Hepatocyte (in vitro differentiated cells): ENCODE results near the gene PRC1. TPM values are rescaled to one million over a fixed set of nuclear protein-coding genes. Genes with fewer than 3 reads are reported as not detected.

ENCODE experiments used
- DNase-seq: peaks from one replicate; pipeline ENCODE4 v3.0.0-alpha.2; 2016; ENCODE audit warnings: low spot score
- H2AFZ ChIP-seq: fragments of 200-600 bp; sonication (generic); 2 replicates; pipeline ENCODE4 v1.6.0; 2016; ENCODE audit warnings: antibody characterized with exemption, mild to moderate bottlenecking
- H3K27ac ChIP-seq: fragments of 200-600 bp; sonication (generic); 2 replicates; pipeline ENCODE4 v1.5.1; 2016; ENCODE audit warnings: mild to moderate bottlenecking
- H3K27me3 ChIP-seq: fragments of 200-600 bp; sonication (generic); 2 replicates; pipeline ENCODE4 v1.6.1; 2016
- H3K36me3 ChIP-seq: fragments of 200-600 bp; sonication (generic); replicated peaks from 2 replicates; pipeline ENCODE4 v1.5.1; 2016; ENCODE audit warnings: low read depth; ENCODE audit not compliant: insufficient read depth
- H3K4me1 ChIP-seq: fragments of 200-600 bp; sonication (generic); 2 replicates; pipeline ENCODE4 v1.5.1; 2016; ENCODE audit warnings: mild to moderate bottlenecking, moderate library complexity; ENCODE audit not compliant: insufficient read depth
- H3K4me2 ChIP-seq: fragments of 200-600 bp; sonication (generic); 2 replicates; pipeline ENCODE4 v1.6.0; 2016
- H3K4me3 ChIP-seq: fragments of 200-600 bp; sonication (generic); 2 replicates; pipeline ENCODE4 v1.5.1; 2016; ENCODE audit warnings: mild to moderate bottlenecking
- H3K79me2 ChIP-seq: fragments of 200-600 bp; sonication (generic); 2 replicates; pipeline ENCODE4 v1.6.0; 2017; ENCODE audit warnings: mild to moderate bottlenecking
- H3K9me2 ChIP-seq: fragments of 200-600 bp; sonication (generic); replicated peaks from 2 replicates; pipeline ENCODE4 v1.6.0; 2017; ENCODE audit warnings: mild to moderate bottlenecking; ENCODE audit not compliant: insufficient read depth
- H3K9me3 ChIP-seq: fragments of 200-600 bp; sonication (generic); 2 replicates; pipeline ENCODE4 v1.5.1; 2016; ENCODE audit warnings: low read depth, mild to moderate bottlenecking
- H4K20me1 ChIP-seq: fragments of 200-600 bp; sonication (generic); 2 replicates; pipeline ENCODE4 v1.6.0; 2016; ENCODE audit warnings: mild to moderate bottlenecking; ENCODE audit not compliant: insufficient read depth, poor library complexity, severe bottlenecking
- CTCF ChIP-seq: fragments of 200-600 bp; sonication (generic); IDR thresholded peaks from 2 replicates; pipeline ENCODE4 v1.5.1; 2016; ENCODE audit warnings: antibody characterized with exemption, mild to moderate bottlenecking; ENCODE audit not compliant: poor library complexity
- EZH2 ChIP-seq: fragments of 200-600 bp; sonication (generic); IDR thresholded peaks from 2 replicates; pipeline ENCODE4 v1.6.1; 2016; ENCODE audit warnings: antibody characterized with exemption, mild to moderate bottlenecking, borderline replicate concordance
- EZH2phosphoT487 ChIP-seq: fragments of 200-600 bp; sonication (generic); IDR thresholded peaks from one replicate; pipeline ENCODE4 v1.6.1; 2018; ENCODE audit warnings: antibody characterized with exemption, mild to moderate bottlenecking, low read depth, moderate library complexity; ENCODE audit not compliant: unreplicated experiment, severe bottlenecking
- WGBS: methylation state at CpG from one replicate; pipeline ENCODE4 v1.1.6; 2016; ENCODE audit warnings: low lambda C conversion rate; ENCODE audit errors: missing lambda C conversion rate; 5-methylcytosine and 5-hydroxymethylcytosine counted together
- polyA plus RNA-seq: library from polyadenylated mRNA; unstranded; fragments of >200 nt; fragmentation: Nextera tagmentation; extraction: Ambion mirVana; gene quantifications from 2 replicates; pipeline ENCODE4 v1.2.1, GENCODE V29; 2016
- total RNA-seq: library from RNA; depleted of rRNA; stranded (reverse); fragments of >200 nt; gene quantifications from 2 replicates; pipeline ENCODE4 v1.2.3, GENCODE V29; 2014

PRC1 gene
- total and polyA plus RNA-seq, 2 experiments from 2014 or later, result 21.5 to 35.8 TPM

- Histone ChIP-seq H3K4me1 (no peaks in the 10 kb centered on the region), H3K79me2 (peaks cover 29% of the 10 kb centered on the region)
- WGBS, result 90% methylated on average over 6 of the region's 6 CpGs
Measured at GRCh38 chr15:90981681-90982080, 12.7 kb downstream of the PRC1 start.

GRCh38 chr15:90979582-90979981, 14.8 kb downstream of the PRC1 start:
- H4K20me1 ChIP-seq, result no peaks in the 10 kb centered on the region
- no peaks in the 10 kb centered on the region for H3K4me1 ChIP-seq
- H3K27me3 ChIP-seq, result no peaks in the 10 kb centered on the region
- no peaks in the 10 kb centered on the region for H3K9me3 ChIP-seq
- H2AFZ ChIP-seq, result no peak overlapping the region
- H3K4me2 ChIP-seq, result no peak overlapping the region
- no peak overlapping the region for H3K4me3 ChIP-seq
- no peak overlapping the region for H3K27ac ChIP-seq
- WGBS, result 72% methylated on average over 1 of the region's 1 CpG
- no peaks in the 10 kb centered on the region for H3K36me3 ChIP-seq
- TF ChIP-seq EZH2phosphoT487 (no peak), EZH2 (no peak), CTCF (no peak)
- H3K9me2 ChIP-seq, result no peaks in the 10 kb centered on the region
- peaks cover 8% of the 10 kb centered on the region for H3K79me2 ChIP-seq
- DNase-seq, result no peak

More at GRCh38 chr15:90981681-90982080, 12.7 kb downstream of the PRC1 start:
- no peak overlapping the region for H2AFZ ChIP-seq
- H3K9me2 ChIP-seq, result no peaks in the 10 kb centered on the region
- H3K4me3 ChIP-seq, result no peak overlapping the region
- no peaks in the 10 kb centered on the region for H3K27me3 ChIP-seq
- no peaks in the 10 kb centered on the region for H3K9me3 ChIP-seq
- TF ChIP-seq EZH2, result no peak
- TF ChIP-seq EZH2phosphoT487, result no peak
- no peak for TF ChIP-seq CTCF
- no peak overlapping the region for H3K27ac ChIP-seq
- no peak for DNase-seq
- H3K36me3 ChIP-seq, result no peaks in the 10 kb centered on the region
- H4K20me1 ChIP-seq, result no peaks in the 10 kb centered on the region
- no peak overlapping the region for H3K4me2 ChIP-seq

GRCh38 chr15:90974216-90974615, 20.1 kb downstream of the PRC1 start:
- H2AFZ ChIP-seq, result no peak overlapping the region
- no peaks in the 10 kb centered on the region for H3K36me3 ChIP-seq
- no peaks in the 10 kb centered on the region for H3K9me3 ChIP-seq
- 89% methylated on average over 11 of the region's 21 CpGs for WGBS
- H3K9me2 ChIP-seq, result no peaks in the 10 kb centered on the region
- H3K27ac ChIP-seq, result no peak overlapping the region
- no peak overlapping the region for H3K4me2 ChIP-seq
- H3K4me3 ChIP-seq, result no peak overlapping the region
- H4K20me1 ChIP-seq, result no peaks in the 10 kb centered on the region
- TF ChIP-seq EZH2phosphoT487, result no peak
- H3K4me1 ChIP-seq, result no peaks in the 10 kb centered on the region
- DNase-seq, result no peak
- H3K27me3 ChIP-seq, result no peaks in the 10 kb centered on the region
- H3K79me2 ChIP-seq, result no peaks in the 10 kb centered on the region

GRCh38 chr15:90972133-90972532, 22.2 kb downstream of the PRC1 start:
- TF ChIP-seq CTCF (no peak), EZH2phosphoT487 (no peak), EZH2 (no peak)
- no peak overlapping the region for H2AFZ ChIP-seq
- H3K9me3 ChIP-seq, result no peaks in the 10 kb centered on the region
- H3K27ac ChIP-seq, result no peak overlapping the region
- H3K9me2 ChIP-seq, result no peaks in the 10 kb centered on the region
- H3K4me1 ChIP-seq, result no peaks in the 10 kb centered on the region
- H4K20me1 ChIP-seq, result no peaks in the 10 kb centered on the region
- H3K36me3 ChIP-seq, result no peaks in the 10 kb centered on the region
- H3K27me3 ChIP-seq, result no peaks in the 10 kb centered on the region
- no peaks in the 10 kb centered on the region for H3K79me2 ChIP-seq
- WGBS, result over 99% methylated on average over 5 of the region's 5 CpGs
- H3K4me2 ChIP-seq, result no peak overlapping the region
- no peak for DNase-seq
- no peak overlapping the region for H3K4me3 ChIP-seq
